Gastrocnemius medialis (tissue), 4 donors: ENCODE measurements around the gene MYH7B.

Source experiments
- CTCF ChIP-seq, 5 experiments: fragments of 450-650 bp in 3 of 5; fragments of 200-600 bp in 2 of 5; sonication (generic) in 2 of 5; IDR thresholded peaks in 4 of 5; conservative IDR thresholded peaks in 1 of 5; 1 replicate in 4 of 5; 2 replicates in 1 of 5; pipeline ENCODE4 v1.5.1; 2016 to 2019; ENCODE audit warnings: antibody characterized with exemption in 5 of 5, mild to moderate bottlenecking in 3 of 5, moderate library complexity in 3 of 5
- POLR2A ChIP-seq, 2 donors: fragments of 450-650 bp; IDR thresholded peaks; one replicate each; pipeline ENCODE4 v1.6.1; 2017; ENCODE audit warnings: antibody characterized with exemption in 2 of 2, mild to moderate bottlenecking in 2 of 2, moderate library complexity in 2 of 2

GRCh38 chr20:34989118-34989517 is 33.5 kb downstream of the MYH7B start:
- TF ChIP-seq POLR2A (IDR thresholded peaks at IDR 0.05) (no peak), CTCF (IDR thresholded peaks at IDR 0.05 in 4 of 5, conservative IDR thresholded peaks at IDR 0.05 in 1 of 5) (no peak)
